Astrocyte (in vitro differentiated cells and primary cell): ENCODE data around the gene PLEKHF1.

Experiments
- EZH2 ChIP-seq: IDR thresholded peaks from 2 replicates; pipeline ENCODE4 v1.6.1; 2012; ENCODE audit warnings: mild to moderate bottlenecking, low read length, inconsistent platforms; ENCODE audit not compliant: insufficient read depth
- TF ChIP-seq, protein P1 (sequence below): IDR thresholded peaks from 2 replicates; pipeline ENCODE4 v1.5.1; 2011; ENCODE audit warnings: low read depth, mild to moderate bottlenecking, inconsistent platforms, low read length, moderate library complexity; ENCODE audit not compliant: insufficient read depth

DNA sequence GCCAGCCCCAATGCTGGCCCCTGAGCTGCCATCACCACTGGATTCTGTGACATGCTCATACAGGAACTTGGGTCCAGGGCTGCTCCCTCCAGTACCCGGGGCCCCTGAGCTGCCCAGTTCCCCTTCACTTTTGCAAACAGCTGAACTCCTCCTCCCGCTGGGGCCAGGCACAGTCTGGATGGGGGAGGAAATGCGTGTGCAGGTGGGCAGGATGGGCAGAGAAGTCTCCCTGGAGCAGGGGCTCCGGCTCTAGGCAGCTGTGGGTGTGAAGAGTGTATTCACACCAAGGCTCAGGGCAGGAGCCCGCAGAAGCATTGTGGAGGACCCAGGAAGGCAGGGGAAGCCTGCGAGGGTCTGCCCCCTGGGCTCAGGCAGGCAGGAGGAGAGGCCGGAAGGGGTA lies 46.8 kb upstream of the PLEKHF1 start:
- TF ChIP-seq, protein P1, sequence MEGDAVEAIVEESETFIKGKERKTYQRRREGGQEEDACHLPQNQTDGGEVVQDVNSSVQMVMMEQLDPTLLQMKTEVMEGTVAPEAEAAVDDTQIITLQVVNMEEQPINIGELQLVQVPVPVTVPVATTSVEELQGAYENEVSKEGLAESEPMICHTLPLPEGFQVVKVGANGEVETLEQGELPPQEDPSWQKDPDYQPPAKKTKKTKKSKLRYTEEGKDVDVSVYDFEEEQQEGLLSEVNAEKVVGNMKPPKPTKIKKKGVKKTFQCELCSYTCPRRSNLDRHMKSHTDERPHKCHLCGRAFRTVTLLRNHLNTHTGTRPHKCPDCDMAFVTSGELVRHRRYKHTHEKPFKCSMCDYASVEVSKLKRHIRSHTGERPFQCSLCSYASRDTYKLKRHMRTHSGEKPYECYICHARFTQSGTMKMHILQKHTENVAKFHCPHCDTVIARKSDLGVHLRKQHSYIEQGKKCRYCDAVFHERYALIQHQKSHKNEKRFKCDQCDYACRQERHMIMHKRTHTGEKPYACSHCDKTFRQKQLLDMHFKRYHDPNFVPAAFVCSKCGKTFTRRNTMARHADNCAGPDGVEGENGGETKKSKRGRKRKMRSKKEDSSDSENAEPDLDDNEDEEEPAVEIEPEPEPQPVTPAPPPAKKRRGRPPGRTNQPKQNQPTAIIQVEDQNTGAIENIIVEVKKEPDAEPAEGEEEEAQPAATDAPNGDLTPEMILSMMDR, result no peak
- no peak for TF ChIP-seq EZH2
